Hepatocyte (in vitro differentiated cells): ENCODE results near the gene SLAMF7.

Experiments
- CTCF ChIP-seq: fragments of 200-600 bp; sonication (generic); IDR thresholded peaks from 2 replicates; pipeline ENCODE4 v1.5.1; 2016; ENCODE audit warnings: antibody characterized with exemption, mild to moderate bottlenecking; ENCODE audit not compliant: poor library complexity
- EZH2 ChIP-seq: fragments of 200-600 bp; sonication (generic); IDR thresholded peaks from 2 replicates; pipeline ENCODE4 v1.6.1; 2016; ENCODE audit warnings: antibody characterized with exemption, mild to moderate bottlenecking, borderline replicate concordance

- TF ChIP-seq CTCF (no peak), EZH2 (no peak)
Measured at GRCh38 chr1:160709715-160710114, 29.3 kb upstream of the SLAMF7 start.
